ENCODE data around the gene NRSN1.

Gene NRSN1

DNA sequence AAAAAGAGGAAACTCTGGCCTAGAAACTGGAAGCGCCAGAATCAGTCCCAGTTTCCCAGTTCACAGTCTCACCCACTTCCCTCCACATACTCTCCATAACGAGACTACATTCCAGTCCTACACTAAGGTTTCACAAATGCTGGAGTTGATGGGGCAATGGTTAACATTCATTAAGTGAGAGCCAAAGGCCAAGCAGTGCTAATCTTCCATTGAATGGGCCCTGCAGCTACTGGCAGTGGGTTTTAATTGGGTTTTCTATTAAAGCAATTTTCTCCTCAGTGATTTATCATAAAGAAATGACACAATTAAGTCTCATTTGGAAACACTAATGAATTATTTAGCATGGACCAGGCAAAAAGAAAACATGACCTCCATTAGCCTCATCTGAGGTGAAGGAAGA is 20.8 kb upstream of the NRSN1 start:
- Histone ChIP-seq H3K27me3 (ENCODE audit: control insufficient read depth in 5 of 5, insufficient read depth in 4 of 5, low read length in 5 of 5) (no peaks in the 10 kb centered on the region), H3K4me3 (ENCODE audit: low read depth in 1 of 5, low read length in 5 of 5) (no peak overlapping the region), H3K9ac (ENCODE audit: low read length in 5 of 5) (no peak overlapping the region), H3K9me3 (ENCODE audit: control insufficient read depth in 5 of 5, low read length in 5 of 5) (no peaks in the 10 kb centered on the region), H3K4me1 (ENCODE audit: control insufficient read depth in 5 of 5, insufficient read depth in 5 of 5, low read length in 5 of 5) (peaks cover 0 to 19% (median 7%) of the 10 kb centered on the region in 5 donors), H3K36me3 (ENCODE audit: control insufficient read depth in 5 of 5, insufficient read depth in 5 of 5, low read length in 5 of 5) (no peaks in the 10 kb centered on the region), H3K27ac (ENCODE audit: low read depth, low read length) (no peak overlapping the region)

DNA sequence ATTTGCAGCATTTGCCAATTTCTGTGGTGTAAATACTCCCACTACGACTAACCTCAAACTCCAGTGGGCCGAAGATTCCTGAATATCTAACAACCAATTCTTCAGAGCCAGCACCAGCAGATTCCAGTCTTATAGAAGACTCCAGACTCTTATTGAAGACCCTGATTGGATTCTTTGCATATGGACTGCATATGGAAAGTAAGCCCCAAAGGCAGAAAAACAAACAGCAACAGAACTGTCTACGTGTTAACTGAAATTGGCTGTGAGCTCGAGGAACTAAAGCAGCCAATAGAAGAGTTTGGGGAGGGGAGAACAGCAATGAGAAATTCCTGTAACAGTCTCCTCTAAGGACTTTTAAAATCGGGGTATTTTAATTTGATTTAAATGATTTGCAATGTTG is 19.7 kb upstream of the NRSN1 start:
- no peak overlapping the region for H3K4me3 ChIP-seq (ENCODE audit: low read depth in 1 of 5, low read length in 5 of 5)
- no peak overlapping the region for H3K27ac ChIP-seq (ENCODE audit: low read depth, low read length)
- H3K9ac ChIP-seq (ENCODE audit: low read length in 5 of 5), result no peak overlapping the region
- H3K36me3 ChIP-seq (ENCODE audit: control insufficient read depth in 5 of 5, insufficient read depth in 5 of 5, low read length in 5 of 5), result no peaks in the 10 kb centered on the region
- no peaks in the 10 kb centered on the region for H3K27me3 ChIP-seq (ENCODE audit: control insufficient read depth in 5 of 5, insufficient read depth in 4 of 5, low read length in 5 of 5)
- H3K4me1 ChIP-seq (ENCODE audit: control insufficient read depth in 5 of 5, insufficient read depth in 5 of 5, low read length in 5 of 5), result peaks cover 0 to 19% (median 7%) of the 10 kb centered on the region in 5 donors
- H3K9me3 ChIP-seq (ENCODE audit: control insufficient read depth in 5 of 5, low read length in 5 of 5), result no peaks in the 10 kb centered on the region

DNA sequence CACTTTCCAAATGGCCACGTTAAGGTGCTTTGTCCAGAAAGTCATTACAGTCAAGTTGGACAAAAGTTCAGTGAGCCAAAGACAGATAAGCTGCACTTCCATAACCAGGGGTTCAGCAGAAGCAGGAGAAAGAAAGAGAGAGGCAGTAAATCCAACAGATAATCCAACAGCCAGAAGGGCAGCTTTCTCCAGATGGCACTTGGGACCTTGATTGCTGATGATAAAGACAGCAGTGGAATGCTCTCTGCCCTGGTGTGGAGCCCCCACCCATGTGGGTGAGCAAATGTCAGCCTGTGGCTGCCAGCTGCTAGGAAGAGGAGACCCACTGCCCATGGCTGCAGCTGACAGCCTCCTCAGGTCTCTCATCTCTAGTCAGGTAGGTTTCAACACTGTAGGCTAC is 18.7 kb upstream of the NRSN1 start:
- H3K27me3 ChIP-seq (ENCODE audit: control insufficient read depth in 5 of 5, insufficient read depth in 4 of 5, low read length in 5 of 5), result no peaks in the 10 kb centered on the region
- no peaks in the 10 kb centered on the region for H3K36me3 ChIP-seq (ENCODE audit: control insufficient read depth in 5 of 5, insufficient read depth in 5 of 5, low read length in 5 of 5)
- H3K9ac ChIP-seq (ENCODE audit: low read length in 5 of 5), result no peak overlapping the region
- H3K9me3 ChIP-seq (ENCODE audit: control insufficient read depth in 5 of 5, low read length in 5 of 5), result no peaks in the 10 kb centered on the region
- no peak overlapping the region for H3K4me3 ChIP-seq (ENCODE audit: low read depth in 1 of 5, low read length in 5 of 5)
- H3K27ac ChIP-seq (ENCODE audit: low read depth, low read length), result no peak overlapping the region
- peaks cover 0 to 19% (median 7%) of the 10 kb centered on the region in 5 donors for H3K4me1 ChIP-seq (ENCODE audit: control insufficient read depth in 5 of 5, insufficient read depth in 5 of 5, low read length in 5 of 5)

DNA sequence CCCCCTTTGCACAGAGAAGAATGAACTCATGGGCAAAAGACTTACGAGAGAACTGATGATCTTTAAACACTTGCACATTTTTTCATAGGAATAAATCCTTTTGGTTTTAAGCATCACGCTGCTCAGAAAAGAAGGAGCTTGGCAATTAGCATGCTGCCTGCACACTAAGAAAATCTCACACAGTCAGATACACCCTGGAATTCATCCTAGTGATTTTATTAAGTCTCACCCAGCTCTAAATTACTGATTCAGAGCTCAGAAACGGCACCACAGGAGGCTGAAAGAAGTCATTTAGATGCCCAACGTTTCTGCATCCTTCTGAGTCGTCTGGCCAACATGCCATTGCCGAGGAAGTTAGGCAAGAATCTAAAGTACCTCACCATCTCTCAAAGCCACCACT is 18.0 kb upstream of the NRSN1 start:
- no peaks in the 10 kb centered on the region for H3K9me3 ChIP-seq (ENCODE audit: control insufficient read depth in 5 of 5, low read length in 5 of 5)
- peaks cover 0 to 19% (median 7%) of the 10 kb centered on the region in 5 donors for H3K4me1 ChIP-seq (ENCODE audit: control insufficient read depth in 5 of 5, insufficient read depth in 5 of 5, low read length in 5 of 5)
- no peaks in the 10 kb centered on the region for H3K27me3 ChIP-seq (ENCODE audit: control insufficient read depth in 5 of 5, insufficient read depth in 4 of 5, low read length in 5 of 5)
- H3K36me3 ChIP-seq (ENCODE audit: control insufficient read depth in 5 of 5, insufficient read depth in 5 of 5, low read length in 5 of 5), result no peaks in the 10 kb centered on the region
- no peak overlapping the region for H3K9ac ChIP-seq (ENCODE audit: low read length in 5 of 5)
- H3K27ac ChIP-seq (ENCODE audit: low read depth, low read length), result no peak overlapping the region
- no peak overlapping the region for H3K4me3 ChIP-seq (ENCODE audit: low read depth in 1 of 5, low read length in 5 of 5)

DNA sequence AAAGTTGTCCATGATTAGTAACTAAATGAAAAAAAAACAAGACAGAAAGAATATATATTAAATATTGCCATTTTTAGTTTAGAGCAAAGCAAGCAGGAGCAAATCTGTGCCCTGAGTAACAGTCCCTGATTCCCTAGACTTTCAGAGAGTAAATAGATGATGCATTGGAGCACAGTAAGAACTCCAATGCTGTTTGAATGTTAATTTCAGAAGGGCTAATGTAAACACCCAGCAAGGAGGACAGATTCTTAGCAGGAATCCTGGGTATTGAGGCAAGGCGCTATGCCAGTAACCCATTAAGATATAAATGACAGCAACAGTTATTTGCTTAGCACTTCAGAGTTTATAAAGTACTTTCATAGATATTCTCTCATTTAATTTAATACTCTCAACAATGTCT is 15.6 kb upstream of the NRSN1 start:
- H3K4me3 ChIP-seq (ENCODE audit: low read depth in 1 of 5, low read length in 5 of 5), result no peak overlapping the region
- no peak overlapping the region for H3K27ac ChIP-seq (ENCODE audit: low read depth, low read length)
- no peaks in the 10 kb centered on the region for H3K9me3 ChIP-seq (ENCODE audit: control insufficient read depth in 5 of 5, low read length in 5 of 5)
- no peaks in the 10 kb centered on the region for H3K27me3 ChIP-seq (ENCODE audit: control insufficient read depth in 5 of 5, insufficient read depth in 4 of 5, low read length in 5 of 5)
- H3K4me1 ChIP-seq (ENCODE audit: control insufficient read depth in 5 of 5, insufficient read depth in 5 of 5, low read length in 5 of 5), result peaks cover 0 to 12% (median 0%) of the 10 kb centered on the region in 5 donors
- no peaks in the 10 kb centered on the region for H3K36me3 ChIP-seq (ENCODE audit: control insufficient read depth in 5 of 5, insufficient read depth in 5 of 5, low read length in 5 of 5)
- no peak overlapping the region for H3K9ac ChIP-seq (ENCODE audit: low read length in 5 of 5)

DNA sequence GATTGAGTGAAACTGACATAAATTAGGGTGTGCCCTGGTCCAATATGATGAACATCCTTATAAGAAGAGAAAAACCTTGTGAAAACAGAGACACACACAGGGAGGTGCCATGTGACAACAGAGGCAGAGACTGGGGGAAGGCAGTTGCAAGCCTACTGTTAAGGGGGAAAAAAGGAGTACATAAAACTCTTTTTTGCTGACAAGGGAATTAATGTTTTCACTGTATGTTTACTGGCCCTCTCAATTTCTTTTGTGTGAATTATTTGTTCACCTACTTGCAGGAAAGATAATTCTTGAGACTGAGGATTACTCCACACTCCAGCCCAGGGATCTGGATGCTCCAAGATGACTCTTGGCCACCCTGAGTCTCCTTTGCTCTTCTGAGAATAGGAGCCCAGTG is 12.1 kb upstream of the NRSN1 start:
- Histone ChIP-seq H3K9ac (ENCODE audit: low read length in 5 of 5) (no peak overlapping the region), H3K36me3 (ENCODE audit: control insufficient read depth in 5 of 5, insufficient read depth in 5 of 5, low read length in 5 of 5) (no peaks in the 10 kb centered on the region), H3K27me3 (ENCODE audit: control insufficient read depth in 5 of 5, insufficient read depth in 4 of 5, low read length in 5 of 5) (no peaks in the 10 kb centered on the region), H3K27ac (ENCODE audit: low read depth, low read length) (no peak overlapping the region), H3K4me3 (ENCODE audit: low read depth in 1 of 5, low read length in 5 of 5) (no peak overlapping the region), H3K9me3 (ENCODE audit: control insufficient read depth in 5 of 5, low read length in 5 of 5) (no peaks in the 10 kb centered on the region), H3K4me1 (ENCODE audit: control insufficient read depth in 5 of 5, insufficient read depth in 5 of 5, low read length in 5 of 5) (no peaks in the 10 kb centered on the region)

DNA sequence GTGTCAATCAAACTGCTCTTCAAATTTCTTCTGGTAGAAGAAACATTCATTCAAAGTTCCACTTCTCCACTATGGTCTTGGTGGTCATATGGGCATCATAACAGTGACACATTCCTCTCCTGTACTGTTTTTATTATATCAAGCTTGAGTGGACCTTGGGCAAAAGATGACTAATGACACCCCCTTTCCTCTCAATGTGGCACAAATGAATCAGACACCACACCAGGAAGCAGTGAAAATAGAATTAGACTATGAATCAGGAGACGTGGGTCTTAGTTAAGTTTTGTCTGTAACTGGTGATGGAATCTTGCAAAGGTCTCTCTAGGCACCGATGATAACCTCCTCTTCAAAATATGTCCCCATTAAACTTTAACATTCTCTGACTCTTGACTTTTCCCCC is 9.0 kb upstream of the NRSN1 start:
- Histone ChIP-seq H3K27me3 (ENCODE audit: control insufficient read depth in 5 of 5, insufficient read depth in 4 of 5, low read length in 5 of 5) (no peaks in the 10 kb centered on the region), H3K36me3 (ENCODE audit: control insufficient read depth in 5 of 5, insufficient read depth in 5 of 5, low read length in 5 of 5) (no peaks in the 10 kb centered on the region), H3K27ac (ENCODE audit: low read depth, low read length) (no peak overlapping the region), H3K4me1 (ENCODE audit: control insufficient read depth in 5 of 5, insufficient read depth in 5 of 5, low read length in 5 of 5) (no peaks in the 10 kb centered on the region), H3K9me3 (ENCODE audit: control insufficient read depth in 5 of 5, low read length in 5 of 5) (no peaks in the 10 kb centered on the region), H3K9ac (ENCODE audit: low read length in 5 of 5) (no peak overlapping the region), H3K4me3 (ENCODE audit: low read depth in 1 of 5, low read length in 5 of 5) (no peak overlapping the region)

DNA sequence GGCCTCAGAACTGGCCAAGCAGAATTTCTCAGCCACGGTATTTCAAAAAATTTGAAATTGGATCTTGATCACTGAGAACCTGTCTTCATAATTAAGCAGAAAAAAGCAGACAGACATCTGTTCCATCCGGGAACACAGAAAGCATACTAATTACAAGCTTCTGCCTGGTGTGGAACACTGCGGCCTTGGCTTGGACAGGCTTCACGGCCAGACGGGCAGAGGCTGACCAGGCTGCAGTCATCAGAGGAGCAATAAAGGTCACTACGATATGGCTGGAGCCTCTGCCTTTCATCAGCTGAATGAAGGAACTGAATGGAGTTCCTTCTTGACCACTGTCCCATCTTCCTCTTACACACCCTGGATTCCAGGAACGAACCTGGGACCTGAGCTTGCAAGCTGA is 3.9 kb upstream of the NRSN1 start:
- Histone ChIP-seq H3K9ac (ENCODE audit: low read length in 5 of 5) (no peak overlapping the region), H3K27me3 (ENCODE audit: control insufficient read depth in 5 of 5, insufficient read depth in 4 of 5, low read length in 5 of 5) (peaks cover 0 to 11% (median 0%) of the 10 kb centered on the region in 5 donors), H3K36me3 (ENCODE audit: control insufficient read depth in 5 of 5, insufficient read depth in 5 of 5, low read length in 5 of 5) (no peaks in the 10 kb centered on the region), H3K4me3 (ENCODE audit: low read depth in 1 of 5, low read length in 5 of 5) (no peak overlapping the region), H3K4me1 (ENCODE audit: control insufficient read depth in 5 of 5, insufficient read depth in 5 of 5, low read length in 5 of 5) (peaks cover 0 to 3% (median 0%) of the 10 kb centered on the region in 5 donors), H3K9me3 (ENCODE audit: control insufficient read depth in 5 of 5, low read length in 5 of 5) (no peaks in the 10 kb centered on the region), H3K27ac (ENCODE audit: low read depth, low read length) (no peak overlapping the region)

DNA sequence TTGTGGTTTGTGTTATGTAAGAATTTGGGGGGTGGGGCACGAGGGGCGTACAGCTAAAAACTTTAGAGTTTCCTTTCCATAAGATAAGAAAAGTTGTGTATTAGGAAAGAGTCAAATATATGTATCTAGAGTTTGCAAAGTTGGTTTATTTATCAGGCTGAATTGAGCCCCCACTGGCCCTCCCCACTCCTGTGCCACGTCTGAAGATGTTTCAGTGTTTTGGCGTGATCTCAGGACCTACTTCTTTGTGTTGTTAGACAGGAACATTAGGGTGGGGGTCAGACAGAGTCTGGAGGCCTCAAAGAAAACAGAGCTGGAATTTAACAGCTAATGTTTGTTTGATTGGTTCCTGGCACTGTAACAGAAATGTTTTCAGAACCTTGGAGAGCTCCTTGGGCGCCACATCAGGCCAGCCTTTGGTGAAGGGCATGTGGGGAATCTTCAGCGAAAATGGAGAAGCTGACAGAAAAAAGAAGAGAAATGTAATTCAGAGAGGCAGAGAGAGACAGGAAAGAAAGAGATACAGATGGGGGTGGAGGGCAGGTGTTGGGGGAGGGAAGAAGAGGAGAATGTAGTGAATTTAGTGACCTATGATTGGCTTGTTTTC is 674 bp downstream of the NRSN1 start:
- H3K27ac ChIP-seq (ENCODE audit: low read depth, low read length), result no peak overlapping the region
- peaks cover 0 to 11% (median 0%) of the 10 kb centered on the region in 5 donors for H3K27me3 ChIP-seq (ENCODE audit: control insufficient read depth in 5 of 5, insufficient read depth in 4 of 5, low read length in 5 of 5)
- H3K36me3 ChIP-seq (ENCODE audit: control insufficient read depth in 5 of 5, insufficient read depth in 5 of 5, low read length in 5 of 5), result no peaks in the 10 kb centered on the region
- no peak overlapping the region for H3K9ac ChIP-seq (ENCODE audit: low read length in 5 of 5)
- H3K4me1 ChIP-seq (ENCODE audit: control insufficient read depth in 5 of 5, insufficient read depth in 5 of 5, low read length in 5 of 5), result peaks cover 0 to 3% (median 0%) of the 10 kb centered on the region in 5 donors
- no peaks in the 10 kb centered on the region for H3K9me3 ChIP-seq (ENCODE audit: control insufficient read depth in 5 of 5, low read length in 5 of 5)
- no peak overlapping the region for H3K4me3 ChIP-seq (ENCODE audit: low read depth in 1 of 5, low read length in 5 of 5)

DNA sequence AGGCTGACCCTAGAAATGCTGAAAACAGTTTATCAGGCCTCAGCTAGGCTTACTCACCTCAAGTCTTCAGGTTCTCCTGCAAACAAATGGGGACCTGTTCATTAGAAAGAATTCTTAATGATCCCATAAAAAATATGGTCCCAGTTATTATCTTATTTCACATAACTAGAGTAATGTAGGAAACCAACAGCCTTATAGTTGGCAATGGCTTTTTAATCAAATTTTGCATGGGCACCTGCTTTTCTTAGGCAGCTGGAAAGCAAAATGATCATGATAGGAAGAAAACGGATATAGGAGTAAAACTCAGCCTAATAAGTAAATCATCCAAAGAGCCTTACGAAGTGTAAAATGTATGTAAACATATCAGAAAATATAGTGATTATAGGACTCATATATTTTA is 1.3 kb downstream of the NRSN1 start:
- no peak overlapping the region for H3K4me3 ChIP-seq (ENCODE audit: low read depth in 1 of 5, low read length in 5 of 5)
- H3K4me1 ChIP-seq (ENCODE audit: control insufficient read depth in 5 of 5, insufficient read depth in 5 of 5, low read length in 5 of 5), result peaks cover 0 to 3% (median 0%) of the 10 kb centered on the region in 5 donors
- no peak overlapping the region for H3K9ac ChIP-seq (ENCODE audit: low read length in 5 of 5)
- no peaks in the 10 kb centered on the region for H3K36me3 ChIP-seq (ENCODE audit: control insufficient read depth in 5 of 5, insufficient read depth in 5 of 5, low read length in 5 of 5)
- peaks cover 0 to 11% (median 0%) of the 10 kb centered on the region in 5 donors for H3K27me3 ChIP-seq (ENCODE audit: control insufficient read depth in 5 of 5, insufficient read depth in 4 of 5, low read length in 5 of 5)
- H3K9me3 ChIP-seq (ENCODE audit: control insufficient read depth in 5 of 5, low read length in 5 of 5), result no peaks in the 10 kb centered on the region
- no peak overlapping the region for H3K27ac ChIP-seq (ENCODE audit: low read depth, low read length)

All from subcutaneous abdominal adipose tissue (tissue), 5 donors.